Right lung (tissue), 5 donors: ENCODE measurements around the gene RS1. TPM values are rescaled to one million over a fixed set of nuclear protein-coding genes. Genes with fewer than 3 reads are reported as not detected.

Source experiments
- DNase-seq, 2 donors: peaks; one replicate each; pipeline ENCODE4 v3.0.0-alpha.2; 2013
- polyA plus RNA-seq, 5 donors: library from polyadenylated mRNA; unstranded; fragments of 120-200 nt; gene quantifications; one replicate each; pipeline versions ENCODE4 v1.2.1 to v1.2.3, GENCODE V29; 2013; ENCODE audit warnings: inconsistent platforms in 1 of 5, low replicate concordance in 1 of 5; ENCODE audit not compliant: insufficient read length in 5 of 5, insufficient read depth in 1 of 5

RS1 gene
- polyA plus RNA-seq, 5 donors, result 0.21 to 0.44 (median 0.37) TPM

- no peak for DNase-seq
Observed at GRCh38 chrX:18607966-18608365, 63.9 kb downstream of the RS1 start.

GRCh38 chrX:18598413-18598812 is 73.5 kb downstream of the RS1 start:
- DNase-seq, result no peak

- DNase-seq, result no peak
Observed at GRCh38 chrX:18596096-18596495, 75.8 kb downstream of the RS1 start.

GRCh38 chrX:18594079-18594478 is 77.8 kb downstream of the RS1 start:
- DNase-seq, result no peak

- DNase-seq, result no peak
Observed at GRCh38 chrX:18591834-18592233, 80.1 kb downstream of the RS1 start.

Other genes starting within 250 kb of the RS1 start
- gene CDKL5, start 246.5 kb downstream of the RS1 start, polyA plus RNA-seq, result 10 to 100 TPM in 4 of 5 donors, 1 to 10 TPM in 1; 7.8 to 14.9 (median 12.3) TPM
- gene PPEF1, start 35.5 kb upstream of the RS1 start, polyA plus RNA-seq, result 1 to 10 TPM in 2 of 5 donors, under 1 TPM in 3; 0.20 to 1.1 (median 0.70) TPM